Pancreas (tissue), 10 donors: Measurements from ENCODE around the gene TSPAN13. TPM values are rescaled to one million over a fixed set of nuclear protein-coding genes. Genes with fewer than 3 reads are reported as not detected.

ENCODE experiments used
- ATAC-seq, 4 donors: fragments of 200-7000 bp; cut with Tn5 transposase; one replicate each; pipeline versions ENCODE4 v1.8.0 to v1.9.1; 2020; ENCODE audit warnings: mild to moderate bottlenecking in 4 of 4, moderate library complexity in 4 of 4
- DNase-seq, 6 donors: peaks; one replicate each; pipeline ENCODE4 v3.0.0-alpha.2; 2020
- FAIRE-seq: peaks from 2 replicates; lab custom pipeline; 2012; peaks lifted over from hg19 to GRCh38; lab: Jason Lieb, UNC
- H3K27ac ChIP-seq, 4 donors: fragments of 200-600 bp; sonication (generic); 1 replicate in 3 of 4; 2 replicates in 1 of 4; pipeline versions ENCODE4 v1.5.0 to v1.8.0; 2020
- H3K27me3 ChIP-seq, 4 donors: fragments of 200-600 bp; one replicate each; pipeline ENCODE4 v1.8.0; 2021
- H3K36me3 ChIP-seq, 3 donors: fragments of 200-600 bp; sonication (generic) in 1 of 3; one replicate each; pipeline versions ENCODE4 v1.5.0 to v1.8.0; 2020 to 2021
- H3K4me1 ChIP-seq, 3 donors: fragments of 200-600 bp; one replicate each; pipeline ENCODE4 v1.8.0; 2021
- H3K4me3 ChIP-seq, 4 donors: fragments of 200-600 bp; sonication (generic) in 2 of 4; one replicate each; pipeline versions ENCODE4 v1.5.0 to v1.8.0; 2020 to 2021
- H3K9me3 ChIP-seq, 4 donors: fragments of 200-600 bp; one replicate each; pipeline ENCODE4 v1.8.0; 2021
- CTCF ChIP-seq, 4 donors: fragments of 200-600 bp; sonication (generic) in 3 of 4; IDR thresholded peaks; one replicate each; pipeline versions ENCODE4 v1.5.0 to v1.8.0; 2021; ENCODE audit warnings: antibody characterized with exemption in 4 of 4
- WGBS, 2 donors: extraction: QIAGEN DNeasy Blood & Tissue Kit; methylation state at CpG; one replicate each; pipeline ENCODE4 v1.1.7; 2013; 5-methylcytosine and 5-hydroxymethylcytosine counted together
- intact Hi-C, 3 donors: fragments of 100-400 bp; cut with DNase I; formaldehyde crosslinking; loops; one replicate each; pipeline versions ENCODE4 v1.11.1 to v1.14.2; 2022
- polyA plus RNA-seq, 2 donors: library from polyadenylated mRNA; stranded (reverse); fragments of 200-250 nt; gene quantifications; one replicate each; pipeline ENCODE4 v1.2.3, GENCODE V29; 2013
- total RNA-seq, 6 donors: library from RNA; stranded (reverse); fragmentation: NEBNext Ultra II Directional in 4 of 6; extraction: Animal tissue kit (Norgen Biotek cat#: 25700) in 4 of 6; gene quantifications; one replicate each; pipeline versions ENCODE4 v1.2.1 to v1.2.4, GENCODE V29; 2021 to 2023
- donor health status: healthy with polysubstance abuse.
- donor health status: DM: no; HTN: no; CAD: no; lungs with moderate emphysema.
- donor health status: DM: no; HTN: no; CAD: no.
- donor health status: control.
- donor health status: control.
- donor health status: Bipolar disorder and iron deficiency.
- donor health status: DM: yes; HTN: yes; CAD: no.
- donor health status: DM: no; HTN: no; CAD: no.
- donor health status: DM: no; HTN: no; CAD: no.
- donor health status: DM: yes; HTN: yes; CAD: no.

Gene TSPAN13
- total and polyA plus RNA-seq, 8 donors: 30.7 to 64.9 (median 53.0) TPM

GRCh38 chr7:16780596-16780995, 27.0 kb downstream of the TSPAN13 start:
- H3K27ac ChIP-seq: no peak overlapping the region
- H3K27me3 ChIP-seq: no peaks in the 10 kb centered on the region
- intact Hi-C loops: no loop called here
- no peak for ATAC-seq
- no peak for TF ChIP-seq CTCF (IDR thresholded peaks at IDR 0.05)
- 76 to 82% methylated on average over 1 of the region's 1 CpG for WGBS, 2 donors
- H3K9me3 ChIP-seq: no peaks in the 10 kb centered on the region
- peaks cover 0 to 2% (median 0%) of the 10 kb centered on the region in 3 donors for H3K4me1 ChIP-seq
- no peak for DNase-seq
- peaks cover 0 to 6% (median 3%) of the 10 kb centered on the region in 3 donors for H3K36me3 ChIP-seq
- FAIRE-seq: no peak
- no peak overlapping the region for H3K4me3 ChIP-seq

- ATAC-seq (no peak), DNase-seq (no peak), FAIRE-seq (no peak)
- no peaks in the 10 kb centered on the region for H3K9me3 ChIP-seq
- TF ChIP-seq CTCF (IDR thresholded peaks at IDR 0.05): no peak
- intact Hi-C loops: no loop called here
- H3K36me3 ChIP-seq: peaks cover 0 to 6% (median 3%) of the 10 kb centered on the region in 3 donors
- H3K4me3 ChIP-seq: no peak overlapping the region
- WGBS, 2 donors: 56 to 66% methylated on average over 1 of the region's 1 CpG
- peaks cover 4 to 23% (median 21%) of the 10 kb centered on the region in 3 donors for H3K4me1 ChIP-seq
- H3K27ac ChIP-seq: peak overlapping the region in 1 of 4 donors; percentile 60
- no peaks in the 10 kb centered on the region for H3K27me3 ChIP-seq
Observed at GRCh38 chr7:16785321-16785720, 31.8 kb downstream of the TSPAN13 start.

GRCh38 chr7:16785846-16786245, 32.3 kb downstream of the TSPAN13 start:
- 46 to 54% methylated on average over 2 of the region's 2 CpGs for WGBS, 2 donors
- ATAC-seq (peak in 2 of 4 donors; percentile 27 to 38), DNase-seq (no peak), FAIRE-seq (no peak)
- intact Hi-C loops: no loop called here
- peak overlapping the region in 2 of 4 donors; percentile 45 to 60 for H3K27ac ChIP-seq
- no peaks in the 10 kb centered on the region for H3K27me3 ChIP-seq
- peaks cover 4 to 23% (median 21%) of the 10 kb centered on the region in 3 donors for H3K4me1 ChIP-seq
- H3K36me3 ChIP-seq: peaks cover 0 to 6% (median 3%) of the 10 kb centered on the region in 3 donors
- no peak for TF ChIP-seq CTCF (IDR thresholded peaks at IDR 0.05)
- no peaks in the 10 kb centered on the region for H3K9me3 ChIP-seq
- H3K4me3 ChIP-seq: no peak overlapping the region

GRCh38 chr7:16786257-16786656, 32.7 kb downstream of the TSPAN13 start:
- H3K36me3 ChIP-seq: peaks cover 0 to 6% (median 3%) of the 10 kb centered on the region in 3 donors
- TF ChIP-seq CTCF (IDR thresholded peaks at IDR 0.05): no peak
- H3K27me3 ChIP-seq: no peaks in the 10 kb centered on the region
- 19 to 21% methylated on average over 4 of the region's 4 CpGs for WGBS, 2 donors
- DNase-seq: no peak
- peak; percentile 50 to 90 (median 82) for ATAC-seq
- FAIRE-seq: peak; percentile 49
- no peak overlapping the region for H3K4me3 ChIP-seq
- H3K27ac ChIP-seq: peak overlapping the region in 2 of 4 donors; percentile 45 to 60
- H3K4me1 ChIP-seq: peaks cover 4 to 23% (median 21%) of the 10 kb centered on the region in 3 donors
- no peaks in the 10 kb centered on the region for H3K9me3 ChIP-seq
- intact Hi-C loops: no loop called here

- FAIRE-seq: no peak
- H3K36me3 ChIP-seq: peaks cover 0 to 3% (median 2%) of the 10 kb centered on the region in 3 donors
- no peak for TF ChIP-seq CTCF (IDR thresholded peaks at IDR 0.05)
Observed at GRCh38 chr7:16787127-16787526, 33.6 kb downstream of the TSPAN13 start.

More at GRCh38 chr7:16787127-16787526, 33.6 kb downstream of the TSPAN13 start:
- Histone ChIP-seq H3K4me1 (peaks cover 4 to 23% (median 21%) of the 10 kb centered on the region in 3 donors), H3K27ac (peak overlapping the region in 2 of 4 donors; percentile 45 to 60), H3K9me3 (no peaks in the 10 kb centered on the region), H3K27me3 (no peaks in the 10 kb centered on the region), H3K4me3 (no peak overlapping the region)
- WGBS, 2 donors: 61 to 78% methylated on average over 1 of the region's 1 CpG
- intact Hi-C loops: no loop called here
- ATAC-seq: peak; percentile 28 to 76 (median 66)
- no peak for DNase-seq
